ENCODE results near the gene TSPAN11.
"Not testable (repeated sequence)": the region's sequence is repeated elsewhere in the genome, so short reads cannot be mapped to it uniquely, and the experiment has no call there.

TSPAN11 gene

DNA sequence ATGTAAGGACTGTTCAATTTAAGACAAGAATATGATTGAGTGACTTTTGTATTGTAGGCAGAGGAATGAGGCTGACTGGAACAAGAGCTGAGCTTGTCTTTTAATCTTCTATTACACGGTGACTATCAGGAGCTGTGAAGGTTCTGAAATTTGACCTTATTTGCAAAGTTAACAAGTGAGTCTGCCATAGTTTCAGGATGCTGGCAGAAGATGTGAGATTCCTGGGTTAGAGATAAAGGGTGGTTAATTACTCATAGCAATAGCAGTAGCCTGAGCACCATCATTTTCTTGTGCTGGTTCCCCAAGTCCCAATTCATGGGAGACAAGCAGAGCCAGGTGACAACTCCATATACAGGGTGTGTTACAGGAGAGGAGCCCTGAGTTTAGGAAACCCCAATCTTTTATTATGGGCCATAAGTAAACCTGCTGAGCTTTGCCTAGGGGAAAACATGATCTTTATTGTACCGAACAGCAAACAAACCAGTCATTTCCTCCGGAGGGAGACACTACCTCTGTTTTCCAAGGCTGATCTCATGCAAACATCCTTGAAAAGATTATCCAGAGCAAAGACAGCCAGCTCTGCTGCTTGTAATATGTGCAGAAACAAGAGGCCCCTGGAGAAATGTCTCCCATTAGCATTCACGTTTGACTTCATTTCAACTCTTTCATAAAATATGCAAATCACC, 95.4 kb downstream of the TSPAN11 start:
- no peak for DNase-seq

GRCh38 chr12:31023271-31023724, 96.8 kb downstream of the TSPAN11 start:
- DNase-seq, result no peak

- no peak for DNase-seq
Observed at GRCh38 chr12:31026202-31026601, 99.7 kb downstream of the TSPAN11 start.

DNA sequence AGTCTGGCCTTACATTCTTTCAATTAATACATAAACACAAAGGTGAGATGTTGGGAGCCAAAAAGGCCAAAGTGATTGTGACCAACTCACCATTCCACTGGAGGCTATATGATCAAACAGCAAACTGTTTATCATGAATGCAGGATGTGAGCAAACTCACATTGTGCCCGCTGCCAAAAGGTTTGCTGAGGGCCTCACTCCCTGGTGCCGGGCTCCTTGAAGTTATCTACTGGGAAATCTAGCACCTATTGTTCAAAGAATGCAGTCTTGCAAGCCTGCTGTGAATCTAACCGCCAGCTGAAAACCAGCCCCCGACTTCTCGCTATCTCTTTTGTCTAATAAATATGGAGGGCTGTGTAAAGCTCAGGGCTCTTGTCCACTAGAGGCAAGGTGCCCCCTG, 100.5 kb downstream of the TSPAN11 start:
- not testable (repeated sequence) for DNase-seq

DNA sequence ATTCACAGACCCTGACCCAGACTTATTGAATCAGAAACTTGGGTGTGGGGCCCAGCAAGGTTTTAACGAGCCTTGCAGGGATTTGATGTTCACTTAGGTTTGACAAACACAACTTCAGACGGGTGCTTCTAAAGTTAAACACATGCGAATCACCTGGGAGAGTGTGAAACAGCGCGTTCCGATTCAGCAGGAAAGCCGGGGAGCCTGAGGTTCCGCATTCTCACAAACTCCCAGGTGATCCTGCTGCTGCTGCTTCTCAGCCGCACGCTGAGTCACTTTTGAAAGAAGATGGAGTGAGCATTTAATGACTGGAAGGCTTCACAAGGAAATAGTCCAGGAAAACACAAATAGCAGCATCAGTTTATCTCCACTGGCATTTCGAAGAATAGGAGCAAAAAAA, 102.9 kb downstream of the TSPAN11 start:
- DNase-seq, result no peak

DNA sequence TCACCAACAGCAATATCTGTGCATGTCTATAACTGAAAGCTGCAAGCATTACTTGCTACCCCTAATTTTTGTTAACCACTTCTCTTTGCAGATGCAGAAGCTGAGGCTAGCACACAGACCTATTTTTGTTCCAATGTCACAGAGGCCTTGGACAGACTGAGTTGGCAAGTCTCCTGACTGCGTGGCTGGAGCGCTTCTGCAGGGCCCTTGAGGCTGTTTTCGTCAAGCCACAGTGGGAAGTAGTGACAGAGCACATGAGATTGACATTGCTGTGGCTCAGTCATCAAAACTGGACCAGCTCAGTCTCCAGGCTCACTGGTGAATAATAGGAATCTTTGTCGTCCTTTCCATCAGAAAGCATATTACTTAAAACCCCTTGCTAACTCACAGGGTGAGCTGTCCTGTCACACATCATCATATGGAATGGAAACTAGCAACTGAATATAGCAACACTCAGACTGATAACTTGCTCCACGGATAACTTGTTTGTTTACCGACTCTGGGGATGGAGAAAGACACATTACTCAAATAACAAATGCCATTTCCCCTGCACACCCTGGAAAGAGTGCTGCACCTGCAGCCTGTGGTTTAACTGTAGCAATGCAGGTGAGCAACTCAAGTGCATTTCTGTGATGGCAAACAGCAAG, 103.5 kb downstream of the TSPAN11 start:
- no peak for DNase-seq

DNA sequence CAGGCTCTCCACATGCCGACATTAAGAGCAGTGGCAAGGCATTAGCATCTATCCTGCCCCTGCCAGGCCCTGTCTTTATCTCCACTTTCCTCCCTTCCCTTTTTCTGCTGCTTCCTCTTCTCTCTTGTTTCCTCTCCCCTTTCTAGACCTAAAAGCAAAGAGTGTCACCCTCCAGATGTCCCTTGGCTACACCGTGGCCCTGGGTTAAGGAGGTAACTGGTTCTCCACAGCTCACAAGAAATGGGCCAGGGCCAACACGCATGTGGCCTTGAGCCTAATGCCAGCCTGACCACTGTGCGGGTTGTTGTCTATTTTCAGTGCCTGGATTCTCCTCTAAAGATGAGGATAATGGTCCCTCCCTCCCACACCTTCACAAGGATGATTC, 105.4 kb downstream of the TSPAN11 start:
- no peak for DNase-seq

DNA sequence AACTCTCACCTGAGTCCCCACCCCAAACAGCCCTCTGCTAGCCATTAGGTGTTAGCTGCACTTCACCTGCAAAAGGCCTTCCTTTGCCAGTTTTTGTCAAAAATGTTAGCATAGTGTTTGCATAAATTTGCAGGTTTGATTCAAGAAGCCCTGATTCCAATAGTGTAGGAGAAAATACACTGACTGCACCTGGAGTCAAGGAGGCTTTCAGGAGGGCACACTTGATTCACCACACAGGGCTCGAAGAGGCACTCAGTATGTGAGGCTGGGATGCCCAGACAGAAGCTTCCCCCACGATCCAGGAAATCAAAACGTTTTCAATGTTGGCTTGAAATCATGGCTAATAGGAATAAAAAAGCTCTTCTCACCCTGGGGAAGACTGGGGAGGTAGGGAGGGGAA, 106.6 kb downstream of the TSPAN11 start:
- DNase-seq, result no peak

DNA sequence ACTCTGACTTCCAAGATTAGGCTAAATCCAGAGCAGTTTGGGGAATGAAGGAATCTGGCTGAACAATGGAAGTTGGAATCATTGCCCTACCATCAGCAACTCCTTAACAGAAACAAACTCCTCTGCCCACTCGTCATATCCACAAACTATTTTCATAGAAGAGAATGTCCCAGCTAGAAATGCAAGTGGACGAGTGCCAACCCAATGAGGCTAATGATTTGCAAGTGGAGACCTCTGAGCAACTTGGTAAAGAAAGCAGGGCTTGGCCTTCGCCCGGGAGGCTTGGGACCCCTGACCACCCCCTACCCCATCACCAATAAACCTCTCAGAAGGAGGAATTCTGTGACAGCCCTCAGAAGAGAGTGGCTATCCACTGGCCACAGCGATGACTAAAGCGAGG, 107.1 kb downstream of the TSPAN11 start:
- no peak for DNase-seq

- no peak for DNase-seq
Observed at GRCh38 chr12:31034372-31034771, 107.8 kb downstream of the TSPAN11 start.

DNA sequence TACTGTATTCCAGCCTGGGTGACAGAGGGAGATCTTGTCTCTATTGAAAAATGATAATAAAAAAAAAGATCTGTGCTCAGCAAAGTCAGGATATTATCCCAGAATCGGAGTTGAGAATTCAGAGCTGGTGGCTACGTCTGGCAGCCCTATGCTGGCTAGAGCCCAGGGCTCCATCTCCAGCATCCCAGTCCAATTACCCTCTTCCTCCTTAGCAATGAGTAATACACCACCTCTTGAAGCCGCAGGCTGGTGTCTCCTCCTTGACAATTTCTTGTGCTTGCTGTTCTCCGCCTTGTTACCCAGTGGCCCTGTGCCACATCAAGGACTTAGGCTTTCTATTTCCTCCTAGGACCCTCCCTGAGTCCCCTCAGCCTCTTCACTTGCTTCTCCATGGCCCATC, 108.7 kb downstream of the TSPAN11 start:
- DNase-seq, result no peak

GRCh38 chr12:31035967-31036665, 109.6 kb downstream of the TSPAN11 start:
- DNase-seq, result no peak

GRCh38 chr12:31037028-31037427, 110.5 kb downstream of the TSPAN11 start:
- no peak for DNase-seq

DNA sequence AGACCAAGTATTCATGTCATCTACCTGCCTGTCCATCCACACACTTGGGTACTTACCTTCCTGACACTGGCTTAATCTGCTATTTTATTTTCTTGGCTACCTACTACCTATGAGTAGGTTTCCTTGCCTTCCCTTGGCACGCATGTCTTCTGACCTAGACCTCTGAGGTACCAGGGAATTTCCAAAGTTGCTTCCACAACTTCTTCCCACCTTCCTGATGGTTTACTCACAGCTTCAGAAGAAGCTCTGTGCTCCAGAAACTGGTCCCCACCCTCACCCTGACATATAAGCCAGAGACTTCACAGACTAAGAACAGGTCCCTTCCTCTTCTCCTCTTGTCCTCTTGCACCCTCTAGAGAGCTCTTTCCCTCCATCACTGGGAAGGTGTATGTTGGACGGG, 111.4 kb downstream of the TSPAN11 start:
- DNase-seq, result no peak

GRCh38 chr12:31041033-31041564, 114.6 kb downstream of the TSPAN11 start:
- DNase-seq, result no peak
